H7 (cell line): ENCODE results near the gene CCDC14. TPM values are rescaled to one million over a fixed set of nuclear protein-coding genes. Genes with fewer than 3 reads are reported as not detected.

ENCODE experiments used
- DNase-seq: peaks from one replicate; pipeline ENCODE4 v3.0.0; 2012
- H3K27me3 ChIP-seq: 2 replicates; pipeline ENCODE4 v1.6.0; 2011; ENCODE audit warnings: mild to moderate bottlenecking, low read length; ENCODE audit not compliant: control insufficient read depth, insufficient read depth
- H3K36me3 ChIP-seq: replicated peaks from 2 replicates; pipeline ENCODE4 v1.5.1; 2011; ENCODE audit warnings: low read length; ENCODE audit not compliant: control insufficient read depth, insufficient read depth
- H3K4me3 ChIP-seq: 2 replicates; pipeline ENCODE4 v1.5.1; 2011; ENCODE audit warnings: low read depth, mild to moderate bottlenecking, control low read depth, low read length, moderate library complexity; ENCODE audit not compliant: insufficient read depth
- total RNA-seq: library from RNA; depleted of rRNA; stranded (reverse); fragments of >200 nt; shearing (Covaris generic); gene quantifications from 2 replicates; pipeline ENCODE4 v1.2.3, GENCODE V29; 2014

The CCDC14 gene
- total RNA-seq, 1 experiment from 2014 or later = 36.1 TPM

DNA sequence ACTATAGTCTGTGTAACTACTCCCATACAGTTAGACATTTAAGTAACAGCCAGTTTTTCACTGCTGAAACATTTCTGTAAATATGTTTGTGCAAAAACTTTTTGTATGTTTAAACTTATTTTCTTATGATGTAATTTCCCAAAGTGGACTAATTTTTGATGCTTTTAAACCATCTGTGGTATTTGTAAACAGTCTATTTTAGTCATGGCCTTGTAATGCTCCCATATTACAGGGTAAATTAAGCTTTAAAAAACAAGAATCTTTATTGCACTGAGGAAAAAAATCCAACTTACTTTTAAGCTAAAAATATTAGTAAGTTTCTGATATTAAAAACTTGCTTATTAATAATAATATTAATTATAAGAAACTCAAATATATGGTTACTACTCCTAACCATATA is 13.5 kb downstream of the CCDC14 start:
- no peak for DNase-seq
- Histone ChIP-seq H3K27me3 (no peaks in the 10 kb centered on the region), H3K4me3 (no peak overlapping the region), H3K36me3 (peaks cover 13% of the 10 kb centered on the region)

DNA sequence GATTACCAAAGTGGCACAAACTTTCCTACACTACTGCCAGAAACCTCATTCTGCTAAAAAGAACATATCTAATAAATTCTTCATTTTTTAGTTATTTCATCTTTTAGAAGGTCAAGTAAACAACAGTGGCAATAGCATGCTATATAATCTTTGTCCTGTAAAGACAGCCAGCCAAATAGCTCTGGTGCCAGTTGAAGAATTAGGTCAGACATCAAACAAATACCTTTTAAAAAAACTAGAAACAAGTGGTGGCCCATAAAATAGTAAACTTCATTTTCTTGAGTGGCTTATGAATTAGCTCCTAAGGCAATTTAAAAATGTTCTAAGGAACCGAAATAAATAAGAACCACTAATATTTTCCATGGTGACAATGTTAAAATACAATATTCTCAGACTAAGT is 19.5 kb downstream of the CCDC14 start:
- Histone ChIP-seq H3K4me3 (no peak overlapping the region), H3K36me3 (peaks cover 7% of the 10 kb centered on the region), H3K27me3 (no peaks in the 10 kb centered on the region)
- DNase-seq = no peak

DNA sequence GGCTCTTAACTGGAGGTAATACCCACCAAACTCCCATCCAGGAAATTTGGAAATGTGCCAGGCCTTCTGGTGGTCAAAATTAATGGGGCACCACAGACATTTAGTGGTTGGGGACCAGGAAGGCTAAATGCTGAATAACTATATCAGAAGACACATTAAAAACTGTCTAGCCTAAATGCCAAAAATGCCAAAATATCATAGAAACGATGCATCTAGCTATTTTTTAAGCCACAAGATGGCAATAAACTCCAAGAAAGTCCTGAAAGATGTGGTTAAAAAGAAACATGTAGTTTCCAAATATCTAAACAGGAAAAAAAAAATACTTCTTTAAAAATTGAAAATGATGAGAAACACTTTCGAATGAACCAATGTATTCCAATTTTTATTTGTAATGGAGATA is 19.9 kb downstream of the CCDC14 start:
- H3K36me3 ChIP-seq = peaks cover 7% of the 10 kb centered on the region
- no peak for DNase-seq
- H3K4me3 ChIP-seq = no peak overlapping the region
- no peaks in the 10 kb centered on the region for H3K27me3 ChIP-seq

DNA sequence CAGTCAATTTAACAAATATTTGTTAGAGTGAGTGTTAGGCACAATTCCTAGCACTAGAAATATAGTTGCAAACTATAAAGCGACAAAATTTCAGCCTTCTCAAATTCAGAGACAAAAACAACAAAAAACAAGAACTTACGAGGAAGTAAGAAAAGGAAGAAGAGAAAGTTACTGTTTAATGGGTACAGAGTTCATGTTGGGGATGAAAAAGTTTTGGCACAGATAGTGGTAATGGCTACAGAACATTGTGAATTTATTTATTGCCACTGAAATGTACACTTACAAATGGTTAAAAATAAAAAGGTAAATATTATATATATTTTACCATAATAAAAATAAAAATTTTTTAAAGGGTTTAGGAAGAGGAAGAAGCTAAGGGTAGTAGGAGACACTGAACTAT is 21.3 kb downstream of the CCDC14 start:
- peaks cover 8% of the 10 kb centered on the region for H3K36me3 ChIP-seq
- DNase-seq = no peak
- H3K27me3 ChIP-seq = no peaks in the 10 kb centered on the region
- no peak overlapping the region for H3K4me3 ChIP-seq

DNA sequence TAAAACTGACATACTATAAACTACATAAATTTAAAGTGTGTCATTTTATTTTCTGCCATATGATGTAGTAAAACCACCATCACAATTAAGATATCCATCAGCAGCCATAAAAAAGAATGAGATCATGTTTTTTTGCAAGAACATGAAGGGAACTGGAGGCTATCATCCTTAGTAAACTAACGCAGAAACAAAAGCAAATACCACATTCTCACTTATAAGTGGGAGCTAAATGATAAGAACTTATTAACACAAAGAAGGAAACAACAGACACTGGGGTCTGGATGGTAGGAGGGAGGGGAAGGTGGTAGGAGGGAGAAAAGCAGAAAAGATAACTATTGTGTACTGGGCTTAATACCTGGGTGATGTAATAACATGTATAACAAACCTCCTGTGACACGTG is 24.6 kb downstream of the CCDC14 start:
- no peak for DNase-seq
- Histone ChIP-seq H3K27me3 (no peaks in the 10 kb centered on the region), H3K36me3 (peaks cover 3% of the 10 kb centered on the region; the same call in 1 of the 2 replicates), H3K4me3 (no peak overlapping the region)

DNA sequence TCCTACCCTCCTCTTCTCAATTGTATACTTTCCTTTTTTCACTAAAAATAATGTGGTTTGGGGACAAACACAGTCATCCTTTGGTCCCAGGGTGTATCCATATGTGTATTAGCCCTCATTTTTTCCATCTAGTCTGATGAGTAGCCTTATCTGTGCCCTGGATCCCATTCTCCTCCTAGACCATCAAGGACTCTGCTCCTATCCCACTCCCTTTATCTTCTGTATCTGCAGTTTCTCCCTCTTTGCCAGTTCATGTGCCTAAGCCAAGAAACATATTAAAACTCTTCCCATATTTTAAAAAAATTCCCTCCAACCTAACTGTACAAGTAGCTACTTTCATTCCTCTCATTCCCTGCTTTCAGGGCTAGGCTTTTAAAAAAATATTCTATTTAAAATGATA is 25.2 kb downstream of the CCDC14 start:
- Histone ChIP-seq H3K27me3 (no peaks in the 10 kb centered on the region), H3K36me3 (peaks cover 3% of the 10 kb centered on the region; the same call in 1 of the 2 replicates), H3K4me3 (no peak overlapping the region)
- DNase-seq = no peak

DNA sequence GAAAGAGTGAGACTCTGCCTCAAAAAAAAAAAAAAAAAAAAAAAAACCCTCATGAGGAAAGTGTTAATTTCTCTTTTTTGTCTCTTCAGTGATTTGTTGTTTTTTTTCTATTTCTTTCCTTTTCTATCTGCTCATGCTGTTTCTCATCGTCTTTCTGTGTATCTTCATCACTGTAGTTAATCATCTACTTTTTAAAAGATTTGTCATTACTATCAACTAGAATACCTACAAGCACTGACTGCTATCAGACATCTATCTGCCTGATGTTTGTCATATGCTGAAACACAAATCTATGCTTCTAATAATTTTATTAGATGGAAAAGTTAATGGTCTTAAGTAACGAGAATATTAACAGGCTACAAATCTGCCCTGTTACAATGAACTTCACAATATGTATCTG is 26.8 kb downstream of the CCDC14 start:
- H3K36me3 ChIP-seq = peaks cover 5% of the 10 kb centered on the region; the same call in 1 of the 2 replicates
- DNase-seq = no peak
- no peaks in the 10 kb centered on the region for H3K27me3 ChIP-seq
- H3K4me3 ChIP-seq = no peak overlapping the region

DNA sequence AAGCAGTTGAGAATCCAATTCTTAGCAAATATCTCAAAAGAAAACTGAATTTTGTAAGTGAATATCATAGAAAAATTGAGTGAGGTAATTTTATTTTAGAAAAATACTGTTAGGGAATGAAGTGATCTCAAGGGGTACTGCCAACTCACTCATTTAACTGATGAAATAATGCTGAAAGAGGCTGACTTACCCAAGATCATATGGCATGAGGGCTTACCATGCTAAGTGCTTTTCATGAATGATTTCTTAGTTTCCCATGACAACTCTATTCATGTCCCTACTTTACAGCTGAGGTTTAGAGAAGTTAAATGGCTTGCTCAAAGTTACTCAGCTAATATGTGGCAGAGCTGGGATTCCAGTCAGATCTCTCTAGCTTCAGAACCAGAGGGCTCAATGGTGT is 30.6 kb downstream of the CCDC14 start:
- no peaks in the 10 kb centered on the region for H3K27me3 ChIP-seq
- H3K36me3 ChIP-seq = peaks cover 5% of the 10 kb centered on the region; the same call in 1 of the 2 replicates
- no peak for DNase-seq
- no peak overlapping the region for H3K4me3 ChIP-seq

DNA sequence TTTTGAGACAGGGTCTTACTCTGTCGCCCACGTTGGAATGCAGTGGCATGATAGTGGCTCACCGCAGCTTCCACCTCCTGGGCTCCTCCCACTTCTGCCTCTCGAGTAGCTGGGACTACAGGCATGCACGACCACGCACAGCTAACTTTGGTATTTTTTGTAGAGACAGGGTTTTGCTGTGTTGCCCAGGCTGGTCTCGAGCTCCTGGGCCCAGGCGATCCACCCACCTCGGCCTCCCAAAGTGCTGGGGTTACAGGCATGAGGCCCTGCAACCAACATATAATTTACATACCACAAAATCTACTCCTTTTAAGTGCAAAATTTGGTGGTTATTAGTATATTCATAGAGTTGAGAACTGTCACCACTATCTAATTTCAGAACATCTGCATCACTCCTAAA is 31.7 kb downstream of the CCDC14 start:
- H3K36me3 ChIP-seq = peaks cover 5% of the 10 kb centered on the region; the same call in 1 of the 2 replicates
- H3K4me3 ChIP-seq = no peak overlapping the region
- DNase-seq = no peak
- H3K27me3 ChIP-seq = no peaks in the 10 kb centered on the region

DNA sequence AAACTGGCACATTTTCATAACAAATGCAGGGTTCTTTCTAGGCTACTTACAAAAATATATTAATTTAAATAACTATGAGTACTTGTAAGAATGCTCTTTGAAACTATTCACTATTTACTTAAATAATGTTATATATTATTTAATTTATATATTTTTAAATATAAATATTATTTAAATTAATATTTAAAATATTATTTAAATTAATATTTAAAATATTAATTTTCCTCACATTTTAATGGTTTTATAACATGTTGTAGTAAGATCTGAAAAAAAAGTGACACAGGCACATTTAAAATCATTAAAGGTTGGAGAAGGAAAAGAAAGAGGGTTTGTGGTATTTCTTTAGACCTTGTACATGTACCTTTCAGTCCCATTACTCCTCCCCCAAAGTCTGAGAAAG is 34.6 kb downstream of the CCDC14 start:
- H3K36me3 ChIP-seq = peaks cover 4% of the 10 kb centered on the region; the same call in 1 of the 2 replicates

DNA sequence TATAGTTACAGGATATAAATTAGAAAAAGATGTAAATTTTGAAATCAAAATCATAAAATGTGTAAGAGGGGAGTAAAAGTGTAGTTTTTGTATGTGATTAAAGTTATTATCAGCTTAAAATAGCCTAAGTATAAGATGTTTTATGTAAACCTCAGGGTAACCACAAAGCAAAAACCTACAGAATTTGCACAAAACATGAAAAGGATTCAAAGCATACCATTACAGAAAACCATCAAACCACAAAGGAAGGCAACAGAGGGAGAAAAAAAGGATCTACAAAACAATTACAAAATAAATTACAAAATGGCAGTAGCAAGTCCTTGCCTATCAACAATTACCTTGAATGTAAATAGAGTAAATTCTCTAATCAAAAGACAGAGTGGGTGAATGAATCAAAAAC is 40.2 kb downstream of the CCDC14 start:
- DNase-seq = no peak
- Histone ChIP-seq H3K36me3 (no peaks in the 10 kb centered on the region; the same call in none of the 2 replicates), H3K4me3 (no peak overlapping the region), H3K27me3 (no peaks in the 10 kb centered on the region)

More for the DNA sequence above, 34.6 kb downstream of the CCDC14 start:
- DNase-seq = no peak
- no peak overlapping the region for H3K4me3 ChIP-seq
- no peaks in the 10 kb centered on the region for H3K27me3 ChIP-seq

DNA sequence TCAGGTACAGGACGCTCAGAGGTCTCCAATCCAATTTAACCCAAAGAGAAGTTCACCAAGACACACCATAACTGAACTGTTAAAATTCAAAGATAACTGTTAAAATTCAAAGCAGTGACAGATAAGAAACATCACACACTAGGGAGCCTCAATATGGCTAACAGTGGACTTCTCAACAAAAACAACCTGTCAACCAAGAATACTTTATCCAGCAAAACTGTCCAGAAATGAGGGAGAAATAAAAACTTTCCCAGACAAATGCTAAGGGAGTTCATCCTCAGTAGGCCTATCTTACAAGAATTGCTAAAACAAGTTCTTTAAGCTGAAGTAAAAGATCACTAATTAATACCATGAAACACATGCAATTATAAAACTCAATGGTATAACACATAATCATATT is 40.6 kb downstream of the CCDC14 start:
- H3K4me3 ChIP-seq = no peak overlapping the region
- no peaks in the 10 kb centered on the region for H3K27me3 ChIP-seq
- no peak for DNase-seq
- H3K36me3 ChIP-seq = no peaks in the 10 kb centered on the region; the same call in none of the 2 replicates

DNA sequence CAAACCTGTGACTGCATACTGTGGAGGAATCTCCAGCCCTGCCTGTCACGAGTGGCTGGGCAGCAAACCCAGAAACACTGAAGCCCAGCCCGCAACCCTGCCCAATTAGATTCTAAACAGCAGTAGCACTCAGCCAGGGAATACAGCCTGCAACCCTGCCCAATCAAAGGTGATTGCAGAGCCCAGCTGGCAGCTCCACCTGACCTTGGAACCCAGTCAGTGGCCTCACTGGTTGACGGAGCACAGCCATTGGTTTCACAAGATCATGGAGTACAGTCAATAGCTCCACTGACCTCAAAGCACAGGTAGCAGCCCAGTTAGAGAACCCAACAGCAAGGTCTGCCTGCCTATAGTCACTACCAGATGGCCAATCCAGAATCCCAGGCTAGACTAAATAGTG is 41.7 kb downstream of the CCDC14 start:
- peaks cover 1% of the 10 kb centered on the region for H3K36me3 ChIP-seq
- DNase-seq = no peak
- no peak overlapping the region for H3K4me3 ChIP-seq

DNA sequence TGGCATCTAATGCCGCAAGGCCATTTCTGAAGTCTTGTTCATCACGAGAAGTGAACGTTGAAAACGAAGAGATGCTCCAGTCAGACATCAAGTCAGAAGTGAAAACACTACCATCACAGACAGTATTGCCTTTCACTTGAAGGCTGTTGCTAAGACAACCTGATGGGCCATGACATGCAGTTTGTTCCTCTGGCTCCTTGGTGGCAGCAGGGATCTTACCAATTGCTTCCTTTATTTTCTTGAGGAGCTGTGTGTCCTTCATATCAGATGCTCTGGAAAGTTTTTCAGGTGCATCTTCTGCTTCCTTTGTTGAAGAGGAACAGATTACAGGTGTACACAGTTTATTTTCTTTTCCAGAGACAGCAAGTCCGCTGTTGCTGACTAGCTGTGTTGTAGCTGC is 46.2 kb downstream of the CCDC14 start:
- H3K4me3 ChIP-seq = no peak overlapping the region
- peaks cover 1% of the 10 kb centered on the region for H3K36me3 ChIP-seq
- no peak for DNase-seq
- no peaks in the 10 kb centered on the region for H3K27me3 ChIP-seq

More for the DNA sequence above, 41.7 kb downstream of the CCDC14 start:
- H3K27me3 ChIP-seq = no peaks in the 10 kb centered on the region

DNA sequence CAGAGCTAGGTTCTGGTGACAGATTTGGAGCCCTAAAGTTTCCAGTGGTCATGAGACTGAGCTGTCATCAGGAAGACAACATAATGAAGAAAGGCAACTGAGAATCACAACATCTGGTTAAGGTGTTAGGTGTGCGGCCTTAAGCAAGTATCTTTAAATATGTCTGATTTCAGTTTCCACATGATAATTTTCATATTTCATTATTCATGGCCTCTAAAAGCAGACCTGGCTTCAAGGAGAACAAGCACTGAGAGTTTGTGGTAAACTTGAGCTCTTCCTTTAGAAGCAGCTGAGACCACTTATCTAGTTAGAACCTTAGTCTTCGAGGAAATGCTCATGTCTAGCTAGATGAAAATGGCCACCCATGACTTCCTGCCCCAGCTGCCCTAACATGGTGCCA is 51.2 kb downstream of the CCDC14 start:
- peaks cover under 1% of the 10 kb centered on the region for H3K36me3 ChIP-seq
- no peaks in the 10 kb centered on the region for H3K27me3 ChIP-seq
- no peak overlapping the region for H3K4me3 ChIP-seq
- DNase-seq = no peak

DNA sequence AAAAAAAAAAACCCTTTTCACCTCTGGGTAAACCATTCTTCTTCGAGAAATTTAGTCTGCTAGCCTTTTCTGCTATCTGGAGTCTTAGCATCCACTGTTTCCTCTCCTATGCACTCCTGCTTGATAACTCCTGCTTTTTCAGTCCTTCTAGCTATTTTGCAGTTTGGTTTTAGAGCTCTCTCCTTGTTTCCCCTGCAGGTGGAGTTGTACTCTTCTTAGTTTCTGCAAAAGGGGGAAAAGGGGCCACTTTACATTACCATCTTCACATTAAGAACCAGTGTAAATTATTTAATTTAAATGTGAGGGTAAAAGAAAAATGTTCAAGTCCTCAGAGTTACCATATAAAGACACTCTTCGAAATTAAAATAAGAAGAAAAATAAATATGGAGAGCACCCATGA is 53.3 kb downstream of the CCDC14 start:
- H3K27me3 ChIP-seq = no peaks in the 10 kb centered on the region
- peak; percentile 26 for DNase-seq

More for the DNA sequence above, 53.3 kb downstream of the CCDC14 start:
- H3K4me3 ChIP-seq = no peak overlapping the region
- H3K36me3 ChIP-seq = no peaks in the 10 kb centered on the region
